Pancreas (tissue), 10 donors: ENCODE results near the gene BEST4. TPM values are rescaled to one million over a fixed set of nuclear protein-coding genes. Genes with fewer than 3 reads are reported as not detected.
"Not testable (repeated sequence)": the region's sequence is repeated elsewhere in the genome, so short reads cannot be mapped to it uniquely, and the experiment has no call there.

Source experiments
- ATAC-seq, 4 donors: fragments of 200-7000 bp; cut with Tn5 transposase; one replicate each; pipeline versions ENCODE4 v1.8.0 to v1.9.1; 2020; ENCODE audit warnings: mild to moderate bottlenecking in 4 of 4, moderate library complexity in 4 of 4
- DNase-seq, 6 donors: peaks; one replicate each; pipeline ENCODE4 v3.0.0-alpha.2; 2020
- FAIRE-seq: peaks from 2 replicates; lab custom pipeline; 2012; peaks lifted over from hg19 to GRCh38; lab: Jason Lieb, UNC
- H3K27ac ChIP-seq, 4 donors: fragments of 200-600 bp; sonication (generic); 1 replicate in 3 of 4; 2 replicates in 1 of 4; pipeline versions ENCODE4 v1.5.0 to v1.8.0; 2020
- H3K27me3 ChIP-seq, 4 donors: fragments of 200-600 bp; one replicate each; pipeline ENCODE4 v1.8.0; 2021
- H3K36me3 ChIP-seq, 3 donors: fragments of 200-600 bp; sonication (generic) in 1 of 3; one replicate each; pipeline versions ENCODE4 v1.5.0 to v1.8.0; 2020 to 2021
- H3K4me1 ChIP-seq, 3 donors: fragments of 200-600 bp; one replicate each; pipeline ENCODE4 v1.8.0; 2021
- H3K4me3 ChIP-seq, 4 donors: fragments of 200-600 bp; sonication (generic) in 2 of 4; one replicate each; pipeline versions ENCODE4 v1.5.0 to v1.8.0; 2020 to 2021
- H3K9me3 ChIP-seq, 4 donors: fragments of 200-600 bp; one replicate each; pipeline ENCODE4 v1.8.0; 2021
- WGBS, 2 donors: extraction: QIAGEN DNeasy Blood & Tissue Kit; methylation state at CpG; one replicate each; pipeline ENCODE4 v1.1.7; 2013; 5-methylcytosine and 5-hydroxymethylcytosine counted together
- intact Hi-C, 3 donors: fragments of 100-400 bp; cut with DNase I; formaldehyde crosslinking; loops; one replicate each; pipeline versions ENCODE4 v1.11.1 to v1.14.2; 2022
- polyA plus RNA-seq, 2 donors: library from polyadenylated mRNA; stranded (reverse); fragments of 200-250 nt; gene quantifications; one replicate each; pipeline ENCODE4 v1.2.3, GENCODE V29; 2013
- total RNA-seq, 6 donors: library from RNA; stranded (reverse); fragmentation: NEBNext Ultra II Directional in 4 of 6; extraction: Animal tissue kit (Norgen Biotek cat#: 25700) in 4 of 6; gene quantifications; one replicate each; pipeline versions ENCODE4 v1.2.1 to v1.2.4, GENCODE V29; 2021 to 2023
- TF ChIP-seq, protein P1 (sequence below), 4 donors: fragments of 200-600 bp; sonication (generic) in 3 of 4; IDR thresholded peaks; one replicate each; pipeline versions ENCODE4 v1.5.0 to v1.8.0; 2021; ENCODE audit warnings: antibody characterized with exemption in 4 of 4
- donor health status: healthy with polysubstance abuse.
- donor health status: DM: no; HTN: no; CAD: no; lungs with moderate emphysema.
- donor health status: DM: no; HTN: no; CAD: no.
- donor health status: control.
- donor health status: control.
- donor health status: Bipolar disorder and iron deficiency.
- donor health status: DM: yes; HTN: yes; CAD: no.
- donor health status: DM: no; HTN: no; CAD: no.
- donor health status: DM: no; HTN: no; CAD: no.
- donor health status: DM: yes; HTN: yes; CAD: no.

BEST4 gene
- total and polyA plus RNA-seq, 8 donors: 0.12 to 0.68 (median 0.36) TPM

DNA sequence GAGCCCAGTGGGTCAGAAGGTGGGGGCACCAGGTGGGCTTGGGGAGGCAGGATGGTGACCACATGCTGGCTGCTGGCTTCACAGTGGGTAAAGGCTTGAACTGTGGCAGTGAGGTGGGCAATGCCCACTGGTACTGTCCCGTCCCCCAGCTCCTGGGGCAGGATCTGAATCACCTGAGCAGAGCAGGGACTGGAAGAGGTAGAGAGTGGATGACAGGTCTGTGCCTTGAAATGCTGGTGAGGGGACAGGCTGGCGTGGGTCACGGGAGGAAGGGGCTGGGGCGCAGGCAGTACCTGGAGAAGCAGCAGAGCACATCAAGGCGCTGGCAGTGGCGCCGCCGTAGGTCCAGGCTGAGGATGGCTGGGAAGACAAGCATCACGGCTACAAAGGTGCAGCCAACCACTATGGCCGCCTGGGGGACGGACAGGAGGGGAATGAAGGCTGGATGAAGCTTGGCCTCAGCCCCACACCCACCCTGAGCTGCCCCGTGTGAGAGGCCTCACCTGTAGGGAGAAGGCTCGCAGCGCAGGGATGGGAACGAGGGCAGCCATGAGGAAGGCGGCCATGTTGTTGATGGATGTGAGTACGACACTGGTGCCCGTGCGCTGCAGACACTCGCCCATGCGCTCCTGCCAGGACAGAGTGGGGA lies 40.2 kb upstream of the BEST4 start:
- no peak for ATAC-seq
- Histone ChIP-seq H3K4me1 (no peaks in the 10 kb centered on the region), H3K27me3 (no peaks in the 10 kb centered on the region), H3K4me3 (no peak overlapping the region), H3K36me3 (no peaks in the 10 kb centered on the region), H3K27ac (no peak overlapping the region), H3K9me3 (no peaks in the 10 kb centered on the region)
- DNase-seq: peak in 2 of 6 donors; percentile 18 to 64
- FAIRE-seq: no peak
- 89 to 95% methylated on average over 21 of the region's 21 CpGs for WGBS, 2 donors
- intact Hi-C loops: no loop called here
- TF ChIP-seq, protein P1, sequence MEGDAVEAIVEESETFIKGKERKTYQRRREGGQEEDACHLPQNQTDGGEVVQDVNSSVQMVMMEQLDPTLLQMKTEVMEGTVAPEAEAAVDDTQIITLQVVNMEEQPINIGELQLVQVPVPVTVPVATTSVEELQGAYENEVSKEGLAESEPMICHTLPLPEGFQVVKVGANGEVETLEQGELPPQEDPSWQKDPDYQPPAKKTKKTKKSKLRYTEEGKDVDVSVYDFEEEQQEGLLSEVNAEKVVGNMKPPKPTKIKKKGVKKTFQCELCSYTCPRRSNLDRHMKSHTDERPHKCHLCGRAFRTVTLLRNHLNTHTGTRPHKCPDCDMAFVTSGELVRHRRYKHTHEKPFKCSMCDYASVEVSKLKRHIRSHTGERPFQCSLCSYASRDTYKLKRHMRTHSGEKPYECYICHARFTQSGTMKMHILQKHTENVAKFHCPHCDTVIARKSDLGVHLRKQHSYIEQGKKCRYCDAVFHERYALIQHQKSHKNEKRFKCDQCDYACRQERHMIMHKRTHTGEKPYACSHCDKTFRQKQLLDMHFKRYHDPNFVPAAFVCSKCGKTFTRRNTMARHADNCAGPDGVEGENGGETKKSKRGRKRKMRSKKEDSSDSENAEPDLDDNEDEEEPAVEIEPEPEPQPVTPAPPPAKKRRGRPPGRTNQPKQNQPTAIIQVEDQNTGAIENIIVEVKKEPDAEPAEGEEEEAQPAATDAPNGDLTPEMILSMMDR (IDR thresholded peaks at IDR 0.05): no peak

DNA sequence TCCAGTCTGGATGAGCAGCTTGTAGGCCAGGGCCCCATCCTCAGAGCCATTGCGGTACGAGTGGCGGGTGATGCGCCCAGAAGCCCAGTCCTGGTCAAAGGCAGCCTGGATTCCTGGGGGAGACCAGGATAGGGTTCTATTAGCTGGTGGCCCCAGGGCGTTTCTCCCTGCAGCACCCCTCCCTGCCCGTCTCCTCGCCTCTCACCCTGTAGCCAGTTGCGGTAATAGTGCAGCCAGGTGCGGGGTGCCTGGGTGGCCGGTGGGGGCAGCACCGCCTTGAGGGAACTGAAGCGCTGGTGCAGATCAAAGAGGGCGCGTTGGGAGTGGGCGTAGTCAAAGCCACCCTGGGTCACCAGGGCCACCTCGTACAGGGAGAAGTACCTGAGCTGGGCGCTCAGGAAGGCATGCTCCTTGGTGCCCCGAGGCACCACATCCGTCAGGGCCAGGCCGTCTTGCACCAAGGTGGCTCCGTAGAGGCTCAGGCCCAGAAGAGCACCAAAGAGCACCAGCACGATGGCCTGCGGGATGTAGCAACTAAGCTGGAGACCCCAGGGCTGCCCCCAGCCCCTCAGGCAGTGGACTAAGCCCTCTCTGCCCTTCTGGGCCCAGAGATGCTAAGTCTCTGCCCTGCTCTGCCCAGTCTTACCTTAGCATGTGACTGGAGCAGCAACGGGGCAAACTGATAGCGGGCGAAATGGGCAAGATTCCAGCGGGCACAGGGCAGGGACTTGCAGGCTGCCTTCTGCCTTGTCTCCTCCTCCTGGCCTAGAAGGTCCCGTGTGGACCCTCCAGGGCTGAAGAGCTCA lies 39.4 kb upstream of the BEST4 start:
- peak overlapping the region in 1 of 4 donors; percentile 36 for H3K27ac ChIP-seq
- WGBS, 2 donors: 77 to 78% methylated on average over 27 to 28 of the region's 28 CpGs
- DNase-seq: peak in 3 of 6 donors; percentile 15 to 67 (median 51)

DNA sequence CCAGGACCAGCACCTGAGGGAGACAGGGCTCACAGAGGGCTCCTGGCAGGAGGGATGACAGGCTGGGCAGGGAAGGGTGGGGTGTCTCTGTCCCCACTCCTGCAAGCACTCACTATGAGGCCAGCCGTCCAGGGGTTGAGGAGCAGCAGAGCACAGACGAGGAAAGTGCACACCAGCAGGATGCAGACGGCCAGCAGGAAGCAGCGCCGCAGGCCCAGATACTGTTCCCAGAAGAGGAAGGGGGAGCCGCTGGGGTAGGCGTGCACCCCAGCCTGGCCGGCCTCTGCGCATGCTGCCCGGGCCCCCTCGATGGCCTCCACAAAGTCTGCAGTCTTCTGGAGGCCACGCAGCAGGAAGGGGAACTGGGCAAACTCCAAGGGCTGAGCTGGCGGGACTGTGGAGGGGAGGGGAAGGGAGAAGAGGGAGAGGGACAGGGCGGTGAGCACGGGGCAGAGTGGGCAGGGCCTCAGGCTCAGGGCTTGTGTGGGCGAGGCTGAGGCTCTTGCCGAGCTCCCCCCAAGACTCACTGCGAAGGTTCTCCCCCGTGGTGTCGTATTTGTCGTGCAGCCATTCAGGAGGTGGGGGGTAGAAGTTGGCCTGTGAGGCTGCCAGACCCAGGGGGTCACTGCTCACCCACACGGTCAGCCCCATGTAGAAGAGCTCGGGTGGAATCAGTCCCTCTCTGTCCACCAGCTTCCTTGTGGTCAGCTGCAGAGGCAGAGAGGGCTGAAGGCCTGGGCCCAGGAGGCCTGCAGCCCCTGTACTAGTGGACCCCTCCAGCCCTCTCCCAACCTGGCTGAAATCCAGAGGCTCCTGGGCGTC lies 38.6 kb upstream of the BEST4 start:
- Histone ChIP-seq H3K9me3 (no peaks in the 10 kb centered on the region), H3K36me3 (no peaks in the 10 kb centered on the region), H3K27me3 (no peaks in the 10 kb centered on the region), H3K4me1 (no peaks in the 10 kb centered on the region), H3K4me3 (no peak overlapping the region), H3K27ac (peak overlapping the region in 1 of 4 donors; percentile 36)
- FAIRE-seq: no peak
- DNase-seq: peak in 2 of 6 donors; percentile 59 to 70
- 78 to 80% methylated on average over 22 to 24 of the region's 24 CpGs for WGBS, 2 donors
- TF ChIP-seq, protein P1 (IDR thresholded peaks at IDR 0.05): no peak
- peak in 3 of 4 donors; percentile 60 to 85 (median 79) for ATAC-seq
- intact Hi-C loops: no loop called here

More for the DNA sequence above, 39.4 kb upstream of the BEST4 start:
- FAIRE-seq: no peak
- no peaks in the 10 kb centered on the region for H3K4me1 ChIP-seq
- no peak for ATAC-seq
- H3K4me3 ChIP-seq: no peak overlapping the region
- TF ChIP-seq, protein P1 (IDR thresholded peaks at IDR 0.05): no peak
- H3K27me3 ChIP-seq: no peaks in the 10 kb centered on the region
- H3K9me3 ChIP-seq: no peaks in the 10 kb centered on the region
- intact Hi-C loops: no loop called here
- no peaks in the 10 kb centered on the region for H3K36me3 ChIP-seq

DNA sequence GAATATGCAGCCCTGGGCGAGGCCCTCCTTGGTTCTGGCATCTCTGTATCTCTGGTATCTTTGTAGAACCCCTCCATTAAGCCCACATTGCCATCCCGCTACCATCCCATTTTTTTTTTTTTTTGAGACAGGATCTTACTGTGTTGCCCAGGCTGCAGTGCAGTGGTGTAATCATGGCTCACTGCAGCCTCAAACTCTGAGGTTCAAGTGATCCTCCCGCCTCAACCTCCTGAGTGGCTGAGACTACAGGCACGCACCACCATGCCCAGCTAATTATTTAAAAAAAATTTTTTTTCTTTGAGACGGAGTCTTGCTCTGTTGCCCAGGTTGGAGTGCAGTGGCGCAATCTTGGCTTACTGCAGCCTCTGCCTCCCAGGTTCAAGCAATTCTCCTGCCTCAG lies 36.4 kb upstream of the BEST4 start:
- 93 to 94% methylated on average over 6 of the region's 6 CpGs for WGBS, 2 donors
- DNase-seq, FAIRE-seq, H3K27me3 ChIP-seq, intact Hi-C loops, ATAC-seq, H3K9me3 ChIP-seq, H3K4me1 ChIP-seq, H3K36me3 ChIP-seq, H3K4me3 ChIP-seq, H3K27ac ChIP-seq: not testable (repeated sequence)

DNA sequence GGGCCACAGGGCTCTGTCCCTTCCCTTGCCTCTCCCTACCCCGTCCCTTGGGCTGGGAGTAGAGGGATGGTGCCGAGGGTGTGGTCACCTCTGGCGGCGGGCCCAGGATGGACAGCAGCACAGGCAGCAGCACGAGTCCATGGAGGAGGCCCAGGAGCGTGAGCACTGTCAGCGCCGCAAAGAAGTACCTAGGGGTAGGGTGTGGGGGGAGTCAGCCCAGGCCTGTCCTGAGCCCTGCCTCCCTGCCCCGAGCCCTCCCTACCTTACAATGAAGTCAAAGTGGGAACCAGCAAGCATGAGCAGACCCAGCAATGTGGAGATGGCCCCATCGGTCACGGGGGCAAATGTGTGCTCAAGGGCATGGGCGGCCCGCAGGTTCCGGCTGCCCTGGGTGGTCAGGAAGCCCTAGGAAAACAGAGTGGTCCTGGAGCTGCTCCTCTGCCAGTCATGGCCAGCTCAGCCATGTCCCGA lies 35.0 kb upstream of the BEST4 start:
- whole genome bisulfite sequencing, 2 donors: 84 to 89% methylated on average over 13 to 15 of the region's 15 CpGs
- ATAC-seq: no peak
- peak in 3 of 6 donors; percentile 14 to 76 (median 54) for DNase-seq
- H3K4me1 ChIP-seq: no peaks in the 10 kb centered on the region
- H3K36me3 ChIP-seq: no peaks in the 10 kb centered on the region
- FAIRE-seq: no peak
- no peaks in the 10 kb centered on the region for H3K27me3 ChIP-seq
- no peak overlapping the region for H3K27ac ChIP-seq
- H3K4me3 ChIP-seq: no peak overlapping the region
- TF ChIP-seq, protein P1 (IDR thresholded peaks at IDR 0.05): no peak
- no peaks in the 10 kb centered on the region for H3K9me3 ChIP-seq
- intact Hi-C loops: no loop called here
